GM12874 (cell line): Measurements from ENCODE around the gene SHQ1.

Source experiments
- CTCF ChIP-seq: IDR thresholded peaks from 2 replicates; pipeline ENCODE4 v1.5.1; 2011; ENCODE audit warnings: low read depth, mild to moderate bottlenecking, control low read depth, low read length, moderate library complexity; ENCODE audit not compliant: insufficient read depth

Gene SHQ1

GRCh38 chr3:72891053-72891855 lies 43.0 kb upstream of the SHQ1 start:
- TF ChIP-seq CTCF: no peak

- no peak for TF ChIP-seq CTCF
These were observed 42.1 kb upstream of the SHQ1 start for GRCh38 chr3:72890166-72890925.

GRCh38 chr3:72889310-72890165 lies 41.3 kb upstream of the SHQ1 start:
- TF ChIP-seq CTCF: no peak

DNA sequence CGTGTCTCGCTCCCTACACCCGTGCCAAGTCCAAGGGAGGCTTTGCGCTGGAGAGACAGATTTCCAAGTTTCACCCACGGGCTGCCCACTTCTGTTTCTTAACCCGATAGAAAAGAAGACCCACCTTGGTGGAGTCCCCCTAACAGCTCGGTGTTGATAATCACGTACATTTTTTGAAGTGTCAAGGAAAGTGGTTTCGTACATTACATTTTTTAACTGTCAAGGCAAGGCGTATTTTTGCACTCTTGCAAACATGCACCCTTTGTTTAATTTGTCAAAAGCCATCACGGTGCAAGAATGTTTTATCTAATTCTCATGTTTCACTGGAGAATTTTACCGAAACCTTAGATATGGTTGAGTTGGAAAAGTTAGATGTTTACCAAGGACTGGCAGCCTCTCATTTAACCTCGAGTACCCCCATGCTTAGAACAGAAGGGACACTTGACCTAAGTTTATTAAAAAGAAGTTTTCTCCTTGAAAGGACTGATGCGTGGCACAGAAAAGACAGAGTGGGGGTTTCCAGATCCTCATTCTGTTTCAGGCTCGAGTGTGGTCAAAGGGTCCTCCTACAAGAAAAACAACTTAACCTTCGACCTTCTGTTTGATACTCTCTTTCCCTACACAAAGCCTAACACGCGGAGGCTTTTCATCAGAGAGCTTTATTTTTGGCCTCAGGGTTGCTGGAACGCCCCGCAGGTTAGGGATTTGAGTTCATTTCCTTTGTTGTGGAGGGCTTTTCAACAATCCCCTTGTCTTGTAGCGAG lies 40.5 kb upstream of the SHQ1 start:
- TF ChIP-seq CTCF: no peak

DNA sequence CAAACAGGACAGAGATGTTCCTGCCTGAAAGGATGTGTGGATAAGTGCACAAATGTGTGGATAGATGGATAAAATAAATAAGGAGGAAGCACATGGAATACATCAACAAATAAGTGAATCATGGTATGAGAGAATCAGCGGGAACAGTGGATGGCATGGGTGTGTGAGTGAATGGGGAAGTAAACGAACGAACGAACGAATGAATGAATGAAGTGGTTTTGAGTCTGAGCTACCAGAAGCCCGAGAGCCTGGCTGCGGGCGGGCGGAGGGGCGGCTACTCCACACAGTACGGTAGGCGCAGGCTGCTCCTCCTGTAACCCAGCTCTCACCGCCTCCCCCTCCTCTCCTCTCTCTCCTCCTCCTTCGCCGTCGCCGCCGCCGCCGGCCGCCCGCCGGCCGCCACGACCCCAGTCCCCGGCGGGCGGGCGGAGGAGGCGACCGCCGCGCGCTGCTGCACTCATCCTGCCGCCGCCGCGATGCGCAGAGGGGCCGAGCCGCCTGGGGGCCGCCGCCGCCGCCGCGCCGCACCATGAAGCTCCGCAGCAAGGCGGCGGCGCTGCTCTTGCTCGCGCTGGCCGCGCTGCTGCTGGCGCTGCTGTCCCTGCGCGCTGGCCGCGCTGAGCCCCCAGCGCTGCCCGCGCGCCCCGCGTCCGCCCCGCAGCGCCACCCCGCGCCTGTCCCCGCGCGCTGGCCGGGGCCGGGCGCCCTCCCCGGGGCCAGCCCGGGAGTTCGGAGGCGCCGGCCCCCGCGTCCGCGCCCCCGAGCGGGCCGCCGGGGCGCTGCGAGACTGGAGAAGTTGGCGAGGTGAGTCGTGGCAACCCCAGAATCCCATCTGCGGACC lies 39.7 kb upstream of the SHQ1 start, which contains the start of gene GXYLT2:
TSS of gene GXYLT2 (plus strand) at position 342 of the 841 bp plus-strand sequence. CDS start at position 530, 188 bp downstream.
- no peak for TF ChIP-seq CTCF

- no peak for TF ChIP-seq CTCF
These were observed 39.1 kb upstream of the SHQ1 start for GRCh38 chr3:72887343-72887704.
